GM12872 (cell line): ENCODE measurements around the gene RNASE7.

Experiments used
- TF ChIP-seq, protein P1 (sequence below): IDR thresholded peaks from 3 replicates; pipeline ENCODE4 v1.5.1; 2011; ENCODE audit warnings: low read depth, mild to moderate bottlenecking, low read length, moderate library complexity; ENCODE audit not compliant: insufficient read depth

Gene RNASE7

DNA sequence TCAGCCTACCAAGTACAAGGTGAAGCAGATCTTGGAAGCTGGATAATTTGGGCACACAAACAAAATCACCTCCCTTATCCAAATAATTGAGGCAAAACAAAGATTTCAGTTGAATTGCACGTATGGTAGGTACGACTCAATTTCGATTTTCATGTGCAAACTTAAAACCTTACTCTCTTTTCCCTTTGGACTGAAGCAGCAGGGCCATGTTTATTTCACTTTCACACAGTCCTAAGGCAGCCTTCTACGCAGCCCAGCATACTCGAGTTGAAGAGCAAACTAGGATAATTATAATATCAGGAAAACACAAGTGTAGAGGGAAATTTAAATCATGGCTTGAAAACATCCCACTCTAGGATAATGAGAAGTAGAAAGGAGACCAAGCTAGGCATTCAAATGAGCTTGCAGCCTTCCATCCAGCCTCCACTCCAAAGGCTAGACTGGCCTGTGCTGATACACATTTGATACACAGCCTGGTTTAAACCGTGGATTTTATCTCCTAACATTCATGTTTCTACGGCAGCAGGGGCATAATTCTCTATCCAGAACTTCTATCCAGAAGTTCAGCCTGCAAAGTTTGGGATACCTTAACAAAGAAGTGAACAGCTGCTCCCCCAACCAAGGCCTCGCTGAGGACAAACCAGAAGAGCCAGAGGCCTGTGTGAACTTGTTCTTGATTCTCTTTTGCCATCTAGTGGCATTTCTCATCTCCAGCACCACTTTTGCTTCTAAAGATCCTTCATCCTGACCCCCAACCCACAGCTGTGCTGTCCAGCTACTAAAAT lies 2.4 kb upstream of the RNASE7 start:
- TF ChIP-seq, protein P1, sequence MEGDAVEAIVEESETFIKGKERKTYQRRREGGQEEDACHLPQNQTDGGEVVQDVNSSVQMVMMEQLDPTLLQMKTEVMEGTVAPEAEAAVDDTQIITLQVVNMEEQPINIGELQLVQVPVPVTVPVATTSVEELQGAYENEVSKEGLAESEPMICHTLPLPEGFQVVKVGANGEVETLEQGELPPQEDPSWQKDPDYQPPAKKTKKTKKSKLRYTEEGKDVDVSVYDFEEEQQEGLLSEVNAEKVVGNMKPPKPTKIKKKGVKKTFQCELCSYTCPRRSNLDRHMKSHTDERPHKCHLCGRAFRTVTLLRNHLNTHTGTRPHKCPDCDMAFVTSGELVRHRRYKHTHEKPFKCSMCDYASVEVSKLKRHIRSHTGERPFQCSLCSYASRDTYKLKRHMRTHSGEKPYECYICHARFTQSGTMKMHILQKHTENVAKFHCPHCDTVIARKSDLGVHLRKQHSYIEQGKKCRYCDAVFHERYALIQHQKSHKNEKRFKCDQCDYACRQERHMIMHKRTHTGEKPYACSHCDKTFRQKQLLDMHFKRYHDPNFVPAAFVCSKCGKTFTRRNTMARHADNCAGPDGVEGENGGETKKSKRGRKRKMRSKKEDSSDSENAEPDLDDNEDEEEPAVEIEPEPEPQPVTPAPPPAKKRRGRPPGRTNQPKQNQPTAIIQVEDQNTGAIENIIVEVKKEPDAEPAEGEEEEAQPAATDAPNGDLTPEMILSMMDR, result peak; percentile 58

- TF ChIP-seq, protein P1, result no peak
Measured at GRCh38 chr14:21040370-21040925, 1.7 kb upstream of the RNASE7 start.

DNA sequence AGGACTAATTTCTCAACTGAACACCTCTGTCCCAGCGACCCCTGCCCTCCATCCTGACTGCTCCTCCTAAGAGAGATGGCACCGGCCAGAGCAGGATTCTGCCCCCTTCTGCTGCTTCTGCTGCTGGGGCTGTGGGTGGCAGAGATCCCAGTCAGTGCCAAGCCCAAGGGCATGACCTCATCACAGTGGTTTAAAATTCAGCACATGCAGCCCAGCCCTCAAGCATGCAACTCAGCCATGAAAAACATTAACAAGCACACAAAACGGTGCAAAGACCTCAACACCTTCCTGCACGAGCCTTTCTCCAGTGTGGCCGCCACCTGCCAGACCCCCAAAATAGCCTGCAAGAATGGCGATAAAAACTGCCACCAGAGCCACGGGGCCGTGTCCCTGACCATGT lies 756 bp downstream of the RNASE7 start:
- TF ChIP-seq, protein P1, result no peak

DNA sequence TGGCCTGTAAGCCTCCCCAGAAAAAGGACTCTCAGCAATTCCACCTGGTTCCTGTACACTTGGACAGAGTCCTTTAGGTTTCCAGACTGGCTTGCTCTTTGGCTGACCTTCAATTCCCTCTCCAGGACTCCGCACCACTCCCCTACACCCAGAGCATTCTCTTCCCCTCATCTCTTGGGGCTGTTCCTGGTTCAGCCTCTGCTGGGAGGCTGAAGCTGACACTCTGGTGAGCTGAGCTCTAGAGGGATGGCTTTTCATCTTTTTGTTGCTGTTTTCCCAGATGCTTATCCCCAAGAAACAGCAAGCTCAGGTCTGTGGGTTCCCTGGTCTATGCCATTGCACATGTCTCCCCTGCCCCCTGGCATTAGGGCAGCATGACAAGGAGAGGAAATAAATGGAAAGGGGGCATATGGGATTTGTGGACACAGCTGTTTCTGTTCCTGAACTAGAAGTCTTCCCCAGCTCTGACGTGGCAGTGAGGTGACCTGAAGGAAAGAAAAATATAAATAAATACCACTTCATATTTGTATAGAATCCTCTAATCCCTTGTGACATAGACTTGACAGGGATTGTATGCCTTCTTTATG lies 1.3 kb downstream of the RNASE7 start:
- TF ChIP-seq, protein P1, result no peak

DNA sequence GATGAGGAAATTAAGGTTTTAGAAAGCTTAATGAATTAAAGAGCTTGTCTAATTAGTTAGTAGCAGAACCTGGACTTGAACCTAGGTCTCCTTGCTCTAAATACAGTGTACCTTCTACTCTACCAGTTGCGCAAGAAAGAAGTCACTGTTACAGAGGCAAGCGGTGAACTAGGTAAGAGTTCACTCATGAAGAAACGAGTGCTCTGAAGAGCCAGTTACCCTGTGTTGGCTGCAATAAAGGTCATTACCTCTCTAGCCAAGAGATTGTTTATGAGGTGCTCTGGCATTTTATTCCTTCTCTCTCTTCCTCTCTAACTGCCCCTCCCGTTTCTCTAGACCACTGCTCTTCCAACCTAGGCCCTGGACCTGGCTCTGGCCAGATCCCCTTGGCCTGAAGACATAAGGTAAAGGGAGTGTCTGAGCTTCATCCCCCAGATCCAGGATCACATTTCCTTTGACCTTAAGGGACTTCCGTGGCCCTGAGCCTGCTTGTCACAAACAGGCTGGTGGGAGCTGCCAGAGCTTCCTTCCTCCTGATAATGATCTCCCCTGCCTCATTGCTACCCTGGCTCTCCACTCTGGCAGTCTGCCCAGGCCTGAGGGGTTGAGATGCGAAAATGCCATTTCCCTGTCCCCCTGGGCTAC lies 1.9 kb downstream of the RNASE7 start:
- TF ChIP-seq, protein P1, result no peak

- TF ChIP-seq, protein P1, result no peak
Measured at GRCh38 chr14:21047378-21047781, 5.2 kb downstream of the RNASE7 start.

DNA sequence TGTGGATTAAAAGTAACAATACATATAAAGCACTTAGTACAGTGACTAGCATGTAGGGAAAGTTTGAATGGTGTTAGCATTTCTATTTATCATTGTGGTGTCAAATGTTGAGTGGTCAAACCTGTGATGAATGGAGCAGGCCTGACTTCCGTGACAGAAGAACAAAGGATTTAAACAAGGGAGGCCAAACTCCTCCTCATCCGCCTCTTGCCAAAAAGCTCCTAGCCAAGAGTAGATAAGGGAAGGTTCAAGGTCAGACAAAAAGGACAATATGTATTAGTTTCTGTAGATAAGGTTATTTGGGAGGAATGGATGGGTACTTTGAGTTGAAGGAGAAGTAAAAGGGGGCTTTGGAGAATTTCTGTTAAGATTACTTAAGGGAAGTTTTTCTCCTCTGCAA lies 6.5 kb downstream of the RNASE7 start:
- TF ChIP-seq, protein P1, result no peak
